HL-60/S4 (cell line): ENCODE data around the gene MYO7A.

Experiments
- in situ Hi-C: fragments of 300-500 bp; cut with MboI; formaldehyde crosslinking; loops from 2 replicates; pipeline ENCODE4 v1.14.3; 2022; ENCODE audit warnings: low sequenced_read_pairs

MYO7A gene

GRCh38 chr11:77126156-77126775 is 1.8 kb upstream of the MYO7A start:
- in situ Hi-C loops: loop anchor here (5.0 kb wide), 1 partner anchor 61 kb away; no protein-coding TSS in a partner anchor

- in situ Hi-C loops: loop anchor here (5.0 kb wide), 1 partner anchor 60 kb away; no protein-coding TSS in a partner anchor
These were observed 1.2 kb upstream of the MYO7A start for GRCh38 chr11:77126861-77127234.

- in situ Hi-C loops: loop anchor here (5.0 kb wide), 1 partner anchor 60 kb away; no protein-coding TSS in a partner anchor
These were observed 673 bp upstream of the MYO7A start for GRCh38 chr11:77127235-77127911.

- in situ Hi-C loops: loop anchor here (5.0 kb wide), 1 partner anchor 58 kb away; no protein-coding TSS in a partner anchor
These were observed 1.2 kb downstream of the MYO7A start for GRCh38 chr11:77129069-77129841.

- in situ Hi-C loops: loop anchor here (5.0 kb wide), 1 partner anchor 57 kb away; no protein-coding TSS in a partner anchor
These were observed 2.1 kb downstream of the MYO7A start for GRCh38 chr11:77129842-77130756.

GRCh38 chr11:77130763-77131513 is 2.9 kb downstream of the MYO7A start:
- in situ Hi-C loops: no loop called here

GRCh38 chr11:77131560-77131959 is 3.5 kb downstream of the MYO7A start:
- in situ Hi-C loops: no loop called here

GRCh38 chr11:77135069-77135468 is 7.0 kb downstream of the MYO7A start:
- in situ Hi-C loops: no loop called here

- in situ Hi-C loops: no loop called here
These were observed 8.0 kb downstream of the MYO7A start for GRCh38 chr11:77136074-77136473.

- in situ Hi-C loops: no loop called here
These were observed 8.9 kb downstream of the MYO7A start for GRCh38 chr11:77136784-77137420.

- in situ Hi-C loops: no loop called here
These were observed 9.4 kb downstream of the MYO7A start for GRCh38 chr11:77137421-77137820.

GRCh38 chr11:77138106-77138649 is 10.1 kb downstream of the MYO7A start:
- in situ Hi-C loops: no loop called here

GRCh38 chr11:77139201-77139600 is 11.2 kb downstream of the MYO7A start:
- in situ Hi-C loops: no loop called here

GRCh38 chr11:77140231-77140851 is 12.3 kb downstream of the MYO7A start:
- in situ Hi-C loops: no loop called here

GRCh38 chr11:77141034-77141433 is 13.0 kb downstream of the MYO7A start:
- in situ Hi-C loops: no loop called here

- in situ Hi-C loops: no loop called here
These were observed 13.4 kb downstream of the MYO7A start for GRCh38 chr11:77141475-77141874.

- in situ Hi-C loops: no loop called here
These were observed 14.3 kb downstream of the MYO7A start for GRCh38 chr11:77142091-77142975.
